ENCODE data around the gene SLC25A34.

Gene SLC25A34

DNA sequence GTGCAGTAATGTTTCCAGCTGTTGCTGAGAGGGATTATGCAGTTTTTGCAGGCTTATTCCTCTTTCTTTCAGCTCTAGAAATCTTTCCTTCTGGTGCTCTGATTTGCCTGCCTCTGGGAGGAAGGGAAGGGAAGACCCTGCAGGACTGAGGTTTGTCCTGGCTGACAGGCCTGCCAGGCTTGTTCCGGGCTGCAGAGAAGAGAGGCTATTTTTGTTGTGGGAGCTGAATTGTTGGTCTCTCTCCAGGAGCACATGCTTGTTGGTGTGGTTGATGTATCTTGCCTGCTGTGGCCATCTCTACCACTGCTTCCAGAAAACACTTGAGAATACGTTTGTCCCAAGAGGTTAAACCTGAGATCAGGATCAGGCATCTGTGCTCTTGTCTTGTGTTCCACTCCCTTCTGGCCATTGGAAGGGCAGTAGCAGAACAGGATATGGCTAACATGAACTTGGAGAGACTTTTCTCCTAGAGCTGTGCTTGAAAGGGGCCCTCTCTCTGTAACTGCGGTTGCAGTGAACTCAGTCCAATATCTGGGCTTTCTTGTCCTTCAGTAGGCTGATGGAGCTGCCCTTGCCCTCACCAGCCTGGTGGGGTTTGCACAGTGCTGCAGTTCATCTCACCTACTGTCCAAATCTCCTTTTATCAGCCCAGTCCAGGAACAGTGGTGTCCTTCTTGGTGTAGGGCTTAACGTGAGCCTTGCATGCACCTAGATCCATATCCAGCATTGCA is 21.5 kb upstream of the SLC25A34 start:
- no peak for DNase-seq (ENCODE audit: low read depth)

DNA sequence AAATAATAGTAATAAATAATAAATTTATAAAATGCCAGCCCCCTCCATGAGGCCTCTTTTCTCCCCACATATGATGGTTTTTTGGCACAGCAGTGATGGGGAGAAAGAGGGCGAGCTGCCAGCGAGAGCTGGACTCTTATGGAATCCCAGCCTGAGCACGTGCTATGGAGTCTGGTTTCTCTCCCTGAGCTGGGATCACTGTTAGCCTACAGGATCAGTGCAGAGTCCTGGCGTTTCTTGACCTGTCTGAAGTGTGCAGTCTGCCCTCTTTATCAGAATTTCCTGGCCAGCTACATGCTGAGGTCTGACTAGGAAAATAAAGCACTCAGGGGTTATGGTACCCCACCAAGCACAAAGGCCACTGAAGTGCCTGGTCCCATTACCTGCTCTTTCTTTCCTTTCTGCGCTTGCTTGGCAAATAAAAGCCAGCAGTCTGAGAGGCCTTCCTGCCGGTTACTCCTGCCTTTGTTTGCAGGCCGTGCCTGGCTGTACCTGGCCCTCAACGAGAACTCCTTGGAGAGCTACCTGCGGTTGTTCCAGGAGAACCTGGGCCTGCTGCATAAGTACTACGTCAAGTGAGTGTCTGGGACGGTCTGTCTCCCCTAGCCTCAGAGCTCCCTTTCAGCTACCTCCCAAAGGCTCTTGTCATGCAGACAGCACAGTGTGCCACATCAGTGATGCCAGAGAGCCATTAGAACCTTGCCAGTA is 18.5 kb upstream of the SLC25A34 start:
- no peak for DNase-seq (ENCODE audit: low read depth)

GRCh38 chr1:15718199-15718601 is 17.9 kb upstream of the SLC25A34 start:
- no peak for DNase-seq (ENCODE audit: low read depth)

DNA sequence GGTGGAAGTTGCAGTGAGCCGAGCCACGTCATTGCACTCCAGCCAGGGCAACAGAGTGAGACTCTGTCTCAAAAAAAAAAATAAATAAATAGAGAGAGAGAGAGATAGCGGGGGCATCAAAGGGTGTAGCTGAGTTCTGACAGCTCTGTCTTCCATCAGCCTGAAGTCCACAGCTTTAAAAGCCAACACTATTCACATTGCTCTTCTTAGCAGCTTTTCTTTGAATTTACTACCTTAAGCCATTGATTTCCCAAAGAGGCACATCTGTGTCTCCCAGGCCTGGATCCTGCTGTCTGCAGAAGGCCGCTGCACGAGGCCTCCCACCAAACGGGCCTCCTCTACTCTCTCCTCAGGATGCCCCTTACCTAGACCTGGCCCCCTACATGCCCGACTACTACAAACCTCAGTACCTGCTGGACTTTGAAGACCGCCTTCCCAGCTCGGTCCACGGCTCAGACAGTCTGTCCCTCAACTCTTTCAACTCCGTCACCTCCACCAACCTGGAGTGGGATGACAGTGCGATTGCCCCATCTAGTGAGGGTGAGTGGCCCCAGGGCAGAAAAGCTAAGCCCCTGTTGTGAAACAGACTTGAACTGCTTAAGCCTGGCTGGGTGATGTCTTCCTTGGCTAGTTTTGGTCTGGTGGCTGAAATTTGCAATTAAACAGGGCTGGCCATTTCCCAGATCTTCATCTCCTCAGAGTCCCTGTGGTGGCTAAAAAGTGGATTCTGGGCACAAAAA is 16.5 kb upstream of the SLC25A34 start:
- no peak for DNase-seq (ENCODE audit: low read depth)

DNA sequence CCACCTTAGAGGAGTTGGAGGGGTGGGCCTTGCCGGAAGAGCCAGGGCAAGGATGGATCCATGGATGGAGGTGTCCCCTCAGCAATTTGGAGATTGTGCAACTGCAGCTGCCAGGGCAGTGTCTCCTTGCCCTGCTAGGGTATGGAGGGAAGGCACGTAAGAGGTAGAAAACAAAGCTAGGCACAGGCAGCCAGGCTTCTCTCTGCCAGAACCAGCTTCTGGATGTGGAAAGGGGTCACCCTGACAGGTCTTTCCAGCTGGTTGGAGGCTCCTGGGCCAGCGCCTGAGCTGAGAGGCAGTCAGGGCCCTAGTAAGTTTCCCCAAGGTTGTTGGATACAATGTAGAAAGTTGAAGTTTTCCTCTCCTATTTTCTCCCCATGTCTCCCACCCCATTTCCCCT is 15.2 kb upstream of the SLC25A34 start:
- DNase-seq (ENCODE audit: low read depth), result no peak

GRCh38 chr1:15722411-15722810 is 13.6 kb upstream of the SLC25A34 start:
- DNase-seq (ENCODE audit: low read depth), result no peak

DNA sequence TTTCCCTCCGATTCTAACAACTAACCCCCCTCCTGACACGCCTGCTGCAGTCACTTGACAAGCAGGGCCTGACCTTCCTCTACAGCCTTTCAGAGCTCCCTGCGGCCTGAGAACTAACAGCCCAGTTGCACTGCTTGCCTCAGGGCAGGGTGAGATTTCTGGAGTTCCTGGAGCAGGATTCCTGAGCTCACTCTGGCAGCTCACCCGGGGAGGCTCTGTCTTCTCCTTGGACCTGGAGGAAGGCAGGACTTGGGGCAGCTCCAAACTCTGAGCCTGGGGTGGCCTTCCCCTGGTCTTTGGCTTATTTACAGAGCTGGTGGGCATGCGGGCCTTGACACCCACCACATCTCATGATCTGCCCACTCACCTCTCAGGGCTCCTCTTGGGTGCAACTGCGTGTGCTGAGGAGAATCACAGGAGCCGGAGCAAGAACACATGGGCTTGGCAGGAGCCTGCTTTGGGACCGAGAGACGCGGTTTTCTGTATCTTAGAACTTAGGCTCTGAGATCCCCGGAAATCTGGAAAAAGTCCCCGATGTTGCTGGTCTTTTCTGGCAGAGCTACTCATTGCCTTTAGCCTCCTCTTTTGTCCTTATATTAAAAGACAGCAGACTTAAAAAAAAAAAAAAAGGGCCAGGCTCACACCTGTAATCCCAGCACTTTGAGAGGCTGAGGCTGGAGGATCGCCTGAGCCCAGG is 13.1 kb upstream of the SLC25A34 start:
- no peak for DNase-seq (ENCODE audit: low read depth)

- DNase-seq (ENCODE audit: low read depth), result no peak
Observed at GRCh38 chr1:15723631-15724246, 12.3 kb upstream of the SLC25A34 start.

GRCh38 chr1:15724949-15725880 is 10.8 kb upstream of the SLC25A34 start:
- no peak for DNase-seq (ENCODE audit: low read depth)

GRCh38 chr1:15726508-15726907 is 9.6 kb upstream of the SLC25A34 start:
- no peak for DNase-seq (ENCODE audit: low read depth)

DNA sequence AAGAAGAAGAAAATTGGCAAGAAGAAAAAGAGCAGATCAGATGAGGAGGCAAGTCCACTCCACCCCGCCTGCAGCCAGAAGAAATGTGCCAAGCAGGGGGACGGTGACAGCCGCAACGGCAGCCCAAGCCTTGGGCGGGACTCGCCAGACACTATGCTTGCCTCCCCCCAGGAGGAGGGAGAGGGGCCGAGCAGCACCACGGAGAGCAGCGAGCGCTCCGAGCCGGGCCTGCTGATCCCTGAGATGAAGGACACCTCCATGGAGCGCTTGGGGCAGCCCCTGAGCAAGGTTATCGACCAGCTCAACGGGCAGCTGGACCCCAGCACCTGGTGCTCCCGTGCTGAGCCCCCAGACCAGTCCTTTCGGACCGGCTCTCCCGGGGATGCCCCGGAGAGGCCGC is 9.0 kb upstream of the SLC25A34 start:
- no peak for DNase-seq (ENCODE audit: low read depth)

DNA sequence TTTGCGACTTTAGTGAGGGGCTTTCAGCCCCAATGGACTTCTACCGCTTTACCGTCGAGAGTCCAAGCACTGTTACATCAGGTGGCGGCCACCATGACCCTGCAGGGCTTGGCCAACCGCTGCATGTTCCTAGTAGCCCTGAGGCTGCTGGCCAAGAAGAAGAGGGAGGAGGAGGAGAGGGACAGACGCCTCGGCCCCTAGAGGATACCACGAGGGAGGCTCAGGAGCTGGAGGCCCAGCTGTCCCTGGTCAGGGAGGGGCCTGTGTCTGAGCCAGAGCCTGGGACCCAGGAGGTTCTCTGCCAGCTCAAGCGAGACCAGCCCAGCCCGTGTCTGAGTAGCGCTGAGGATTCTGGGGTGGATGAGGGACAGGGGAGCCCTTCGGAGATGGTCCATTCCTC is 8.6 kb upstream of the SLC25A34 start:
- DNase-seq (ENCODE audit: low read depth), result no peak

GRCh38 chr1:15727866-15728534 is 8.1 kb upstream of the SLC25A34 start:
- no peak for DNase-seq (ENCODE audit: low read depth)

DNA sequence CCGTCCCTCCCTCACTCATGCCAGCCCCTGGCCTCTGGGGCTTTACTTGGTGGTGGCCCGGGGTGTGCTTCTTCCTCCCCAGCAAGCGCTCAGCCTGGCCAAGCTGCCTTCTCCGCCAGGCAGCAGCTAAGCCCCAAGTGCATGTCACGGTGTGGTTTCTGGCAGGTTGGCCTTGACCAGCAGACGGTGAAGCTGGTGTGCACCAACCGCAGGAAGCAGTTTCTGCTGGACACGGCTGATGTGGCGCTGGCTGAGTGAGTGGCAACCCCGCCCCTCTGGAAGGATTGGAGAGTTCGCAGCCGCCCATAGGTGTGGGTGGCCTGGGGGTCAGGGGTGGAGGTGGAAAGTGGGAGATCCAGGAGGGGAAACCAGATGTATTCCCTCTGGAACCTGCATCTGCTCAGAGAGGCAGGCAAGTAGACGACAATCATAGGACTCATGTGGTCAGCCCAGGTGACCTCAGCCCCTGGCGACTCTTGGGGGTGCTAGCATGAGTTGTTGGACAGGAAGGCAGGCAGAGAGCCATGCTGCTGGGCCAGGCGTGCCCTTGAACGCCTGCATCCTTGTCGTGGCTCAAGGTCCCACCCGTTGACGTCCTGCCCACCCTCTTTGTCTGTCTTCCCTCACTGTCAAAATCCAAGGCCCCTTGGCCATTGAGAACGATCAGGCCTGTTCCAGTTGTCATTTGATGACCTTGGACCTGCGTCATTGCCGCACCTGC is 7.0 kb upstream of the SLC25A34 start:
- no peak for DNase-seq (ENCODE audit: low read depth)

DNA sequence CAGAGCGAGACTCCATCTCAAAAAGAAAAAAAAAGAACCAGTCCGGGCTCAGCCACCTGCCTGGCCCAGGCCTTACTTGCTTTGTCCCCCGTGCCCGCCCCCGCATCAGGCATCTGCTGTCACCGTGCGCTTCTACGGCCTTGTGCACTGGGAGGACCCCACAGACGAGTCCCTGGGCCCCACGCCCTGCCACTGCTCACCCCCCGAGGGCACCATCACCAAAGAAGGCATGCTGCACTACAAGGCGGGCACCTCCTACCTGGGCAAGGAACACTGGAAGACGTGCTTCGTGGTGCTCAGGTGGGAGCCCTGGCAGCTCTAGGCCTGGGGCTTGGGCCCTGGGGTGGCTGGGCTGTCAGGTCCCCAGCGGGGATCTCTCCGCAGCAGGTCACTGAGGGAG is 5.6 kb upstream of the SLC25A34 start:
- DNase-seq (ENCODE audit: low read depth), result no peak

DNA sequence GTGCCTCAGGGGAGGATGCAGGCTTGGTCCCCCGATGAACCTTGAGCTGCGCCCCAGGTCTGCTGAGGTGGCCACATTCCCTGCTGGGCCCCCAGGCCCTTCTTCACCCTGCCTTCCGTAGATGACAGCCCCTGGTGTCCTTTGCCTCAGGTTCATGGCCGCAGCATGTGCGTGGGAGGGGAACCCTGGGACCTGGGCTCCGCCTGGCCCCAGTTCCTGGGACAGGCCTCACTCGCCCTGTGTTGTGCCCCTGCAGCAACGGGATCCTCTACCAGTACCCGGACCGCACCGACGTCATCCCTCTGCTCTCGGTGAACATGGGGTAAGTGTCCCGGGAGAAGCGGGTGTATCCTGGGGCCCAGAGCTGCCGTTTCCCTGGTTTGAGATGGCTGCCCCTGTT is 5.1 kb upstream of the SLC25A34 start:
- DNase-seq (ENCODE audit: low read depth), result no peak

GRCh38 chr1:15731735-15732685 is 4.0 kb upstream of the SLC25A34 start:
- DNase-seq (ENCODE audit: low read depth), result no peak

DNA sequence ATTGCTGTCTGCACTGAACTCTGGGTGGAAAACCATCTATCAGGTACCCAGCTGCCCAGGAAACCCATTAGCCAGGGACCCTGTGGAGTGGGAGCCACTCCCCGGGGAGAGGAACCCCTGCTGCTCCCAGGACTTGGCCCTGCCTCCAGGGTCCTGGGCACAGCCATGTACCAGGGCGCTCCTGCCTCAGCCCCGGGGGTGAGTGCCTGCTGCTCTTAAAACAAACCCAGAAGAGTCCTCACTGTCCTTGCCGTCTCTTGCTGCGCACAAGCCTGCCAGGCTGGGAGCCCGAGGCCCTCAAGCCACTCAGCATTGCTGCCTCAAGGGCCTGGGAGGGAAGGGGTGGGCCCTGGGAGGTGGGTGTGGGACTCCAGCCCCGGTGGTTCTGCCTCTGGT is 3.4 kb upstream of the SLC25A34 start:
- DNase-seq (ENCODE audit: low read depth), result no peak

All from stimulated activated CD8-positive, alpha-beta memory T cell treated with anti-CD3 and anti-CD28 coated beads, Interleukin-12 subunit alpha, Interleukin-12 subunit beta, amount 100 ng/mL, for 1 hour (primary cell).